SK-N-SH (cell line): ENCODE results near the gene COLEC12. TPM values are rescaled to one million over a fixed set of nuclear protein-coding genes. Genes with fewer than 3 reads are reported as not detected.

Experiments used
- CTCF ChIA-PET: fragments of 300-600, 350-600 bp; formaldehyde crosslinking; extraction: SDS; loops from one replicate; lab custom pipeline; 2021; lab: Yijun Ruan, JAX
- POLR2A ChIA-PET: fragments of 350-600 bp; sonication (Branson Sonifier 250); formaldehyde crosslinking; extraction: SDS; loops from one replicate; lab custom pipeline; 2020; ENCODE audit warnings: antibody characterized with exemption, inconsistent platforms; lab: Yijun Ruan, JAX
- DNase-seq: peaks from one replicate; pipeline ENCODE4 v3.0.0; 2012
- H2AFZ ChIP-seq: fragments of 200-600 bp; sonication (generic); 2 replicates; pipeline ENCODE4 v1.8.1; 2016; ENCODE audit warnings: antibody characterized with exemption, mild to moderate bottlenecking, low read depth
- H3F3A ChIP-seq: fragments of 200-600 bp; sonication (generic); replicated peaks from 2 replicates; pipeline ENCODE3; 2016; ENCODE audit warnings: antibody characterized with exemption, mild to moderate bottlenecking; ENCODE audit not compliant: insufficient read depth
- H3K27ac ChIP-seq, 2 experiments: fragments of 200-500 bp in 1 of 2; fragments of 200-600 bp in 1 of 2; sonication (Bioruptor generic) in 1 of 2; sonication (generic), shearing (Covaris generic) in 1 of 2; 2 replicates each; pipeline versions ENCODE4 v1.5.1 to v1.6.1; 2014 to 2016; ENCODE audit warnings: low read depth in 2 of 2, inconsistent platforms in 1 of 2, low read length in 1 of 2, mild to moderate bottlenecking in 1 of 2, mixed read lengths in 1 of 2
- H3K27me3 ChIP-seq: fragments of 200-600 bp; sonication (generic), shearing (Covaris generic); 2 replicates; pipeline ENCODE4 v1.6.1; 2016; ENCODE audit warnings: mixed run types; ENCODE audit not compliant: insufficient read depth
- H3K36me3 ChIP-seq, 2 experiments: fragments of 200-500 bp in 1 of 2; fragments of 200-600 bp in 1 of 2; sonication (Bioruptor generic) in 1 of 2; sonication (generic) in 1 of 2; replicated peaks in 1 of 2; 2 replicates each; pipeline versions ENCODE3 to v1.5.1; 2014 to 2016; ENCODE audit warnings: low read length in 1 of 2, mild to moderate bottlenecking in 1 of 2; ENCODE audit not compliant: insufficient read depth in 2 of 2, control insufficient read depth in 1 of 2
- H3K4me1 ChIP-seq, 2 experiments: fragments of 200-500 bp in 1 of 2; fragments of 200-600 bp in 1 of 2; sonication (Bioruptor generic) in 1 of 2; sonication (generic), shearing (Covaris generic) in 1 of 2; 2 replicates each; pipeline versions ENCODE4 v1.5.1 to v1.6.1; 2014 to 2016; ENCODE audit warnings: low read depth in 1 of 2, low read length in 1 of 2, mixed run types in 1 of 2; ENCODE audit not compliant: insufficient read depth in 2 of 2, control insufficient read depth in 1 of 2
- H3K4me2 ChIP-seq: fragments of 200-600 bp; sonication (generic), shearing (Covaris generic); 2 replicates; pipeline ENCODE4 v1.6.1; 2017; ENCODE audit warnings: mixed run types
- H3K4me3 ChIP-seq, 2 experiments: fragments of 200-500 bp in 1 of 2; fragments of 200-600 bp in 1 of 2; sonication (Bioruptor generic) in 1 of 2; sonication (generic), shearing (Covaris generic) in 1 of 2; 2 replicates each; pipeline versions ENCODE4 v1.5.1 to v1.8.1; 2014 to 2016; ENCODE audit warnings: low read depth in 2 of 2, inconsistent platforms in 1 of 2, low read length in 1 of 2, mild to moderate bottlenecking in 1 of 2, mixed read lengths in 1 of 2, moderate library complexity in 1 of 2
- H3K79me2 ChIP-seq: fragments of 200-600 bp; sonication (generic); 2 replicates; pipeline ENCODE4 v1.8.1; 2017; ENCODE audit warnings: mild to moderate bottlenecking; ENCODE audit not compliant: insufficient read depth
- H3K9ac ChIP-seq: fragments of 200-600 bp; sonication (generic); 2 replicates; pipeline ENCODE4 v1.6.1; 2017; ENCODE audit warnings: mixed run types
- H3K9me2 ChIP-seq: fragments of 200-600 bp; sonication (generic); 2 replicates; pipeline ENCODE4 v1.6.1; 2017; ENCODE audit warnings: mixed run types
- H3K9me3 ChIP-seq: fragments of 200-600 bp; sonication (generic); 2 replicates; pipeline ENCODE4 v1.6.1; 2017; ENCODE audit warnings: mixed run types, mild to moderate bottlenecking, moderate library complexity
- H4K20me1 ChIP-seq: fragments of 200-600 bp; sonication (generic); 2 replicates; pipeline ENCODE4 v1.6.1; 2017; ENCODE audit warnings: mild to moderate bottlenecking, mixed run types; ENCODE audit not compliant: insufficient read depth
- GABPA ChIP-seq: IDR thresholded peaks from 2 replicates; pipeline ENCODE4 v1.4.0; 2012; ENCODE audit warnings: low read depth, mild to moderate bottlenecking
- GATA2 ChIP-seq: sonication (generic); formaldehyde crosslinking; IDR thresholded peaks from 2 replicates; pipeline ENCODE4 v1.5.0; 2020; ENCODE audit warnings: mild to moderate bottlenecking, missing genetic modification reagents
- JUND ChIP-seq: IDR thresholded peaks from 2 replicates; pipeline ENCODE4 v1.4.0; 2012
- MAX ChIP-seq: IDR thresholded peaks from 2 replicates; pipeline ENCODE4 v1.4.0; 2012; ENCODE audit warnings: low read depth
- PBX3 ChIP-seq: IDR thresholded peaks from 2 replicates; pipeline ENCODE4; 2012
- RCOR1 ChIP-seq: fragments of 150-350 bp; IDR thresholded peaks from 2 replicates; pipeline ENCODE4 v1.6.1; 2017; ENCODE audit warnings: antibody characterized with exemption, low read length
- TCF12 ChIP-seq: IDR thresholded peaks from 2 replicates; pipeline ENCODE4 v1.4.0; 2012
- ZBTB33 ChIP-seq: IDR thresholded peaks from 2 replicates; pipeline ENCODE4 v1.4.0; 2012; ENCODE audit warnings: low read depth, borderline replicate concordance
- WGBS: methylation state at CpG from one replicate; pipeline ENCODE4 v1.1.6; 2017; ENCODE audit warnings: low lambda C conversion rate; 5-methylcytosine and 5-hydroxymethylcytosine counted together
- polyA plus RNA-seq, 3 experiments: library from polyadenylated mRNA; depleted of rRNA; stranded (reverse); fragments of >200 nt; gene quantifications; 2 replicates each; pipeline ENCODE4 v1.2.3, GENCODE V29; 2012

The COLEC12 gene
- polyA plus RNA-seq, 1 of the 3 experiments (the other 2 are of a cell fraction), result 41.2 TPM

GRCh38 chr18:355678-356077 is 144.8 kb downstream of the COLEC12 start:
- WGBS, result 85% methylated on average over 4 of the region's 4 CpGs
- Histone ChIP-seq H3K9me3 (no peaks in the 10 kb centered on the region), H3K9ac (no peak overlapping the region), H3F3A (no peaks in the 10 kb centered on the region), H4K20me1 (no peaks in the 10 kb centered on the region), H3K27me3 (no peaks in the 10 kb centered on the region), H3K36me3 (no peaks in the 10 kb centered on the region), H3K9me2 (no peaks in the 10 kb centered on the region), H2AFZ (no peak overlapping the region), H3K4me2 (no peak overlapping the region), H3K79me2 (no peaks in the 10 kb centered on the region), H3K4me3 (no peak overlapping the region), H3K27ac (no peak overlapping the region), H3K4me1 (peaks cover 0 to 10% of the 10 kb centered on the region in 2 experiments; a peak in 2 of 4 replicates)
- POLR2A ChIA-PET, result no interaction called here
- DNase-seq, result no peak
- TF ChIP-seq GATA2 (CRISPR knock-in tag) (no peak), TCF12 (no peak), ZBTB33 (no peak), GABPA (no peak), PBX3 (no peak)
- CTCF ChIA-PET, result interaction anchor here (1.0 to 1.6 kb wide), 2 partner anchors 15 to 37 kb away, joined by 3 read pairs; no protein-coding TSS in a partner anchor

- H3K9me2 ChIP-seq, result no peaks in the 10 kb centered on the region
- no peak overlapping the region for H3K4me3 ChIP-seq
- no peaks in the 10 kb centered on the region for H3K27me3 ChIP-seq
- no peak overlapping the region for H3K4me2 ChIP-seq
- H2AFZ ChIP-seq, result peak overlapping the region; percentile 47; the same call in 1 of the 2 replicates
- H3K4me1 ChIP-seq, result peaks cover 0 to 10% of the 10 kb centered on the region in 2 experiments; a peak in 2 of 4 replicates
- H3K36me3 ChIP-seq, result no peaks in the 10 kb centered on the region
- H3K9ac ChIP-seq, result no peak overlapping the region
- no peaks in the 10 kb centered on the region for H3F3A ChIP-seq
- H3K79me2 ChIP-seq, result no peaks in the 10 kb centered on the region
- no peaks in the 10 kb centered on the region for H3K9me3 ChIP-seq
- DNase-seq, result no peak
- no peak for TF ChIP-seq PBX3
- TF ChIP-seq RCOR1, result no peak
- TF ChIP-seq MAX, result no peak
- no peak for TF ChIP-seq JUND
- no peak for TF ChIP-seq GABPA
- H3K27ac ChIP-seq, result peak overlapping the region in 1 of 2 experiments; percentile 39; a peak in 3 of 4 replicates
- WGBS, result 68% methylated on average over 3 of the region's 3 CpGs
- H4K20me1 ChIP-seq, result no peaks in the 10 kb centered on the region
- ChIA-PET POLR2A (no interaction called here), CTCF (interaction anchor here (0.9 to 1.6 kb wide), 2 partner anchors 16 to 38 kb away, joined by 3 read pairs; no protein-coding TSS in a partner anchor)
Measured at GRCh38 chr18:354471-354870, 146.0 kb downstream of the COLEC12 start.
